Non-pigmented ciliary epithelial cell (primary cell): ENCODE data around the gene SPPL3.

ENCODE experiments used
- DNase-seq: peaks from one replicate; pipeline ENCODE4 v3.0.0-alpha.2; 2010; ENCODE audit warnings: low read depth

The SPPL3 gene

GRCh38 chr12:120874547-120875245 is 29.5 kb downstream of the SPPL3 start:
- DNase-seq, result no peak

- no peak for DNase-seq
Measured at GRCh38 chr12:120873226-120873625, 30.9 kb downstream of the SPPL3 start.

GRCh38 chr12:120872487-120872886 is 31.7 kb downstream of the SPPL3 start:
- no peak for DNase-seq

- no peak for DNase-seq
Measured at GRCh38 chr12:120870415-120870814, 33.7 kb downstream of the SPPL3 start.

GRCh38 chr12:120869376-120869775 is 34.8 kb downstream of the SPPL3 start:
- DNase-seq, result no peak

GRCh38 chr12:120866108-120866507 is 38.0 kb downstream of the SPPL3 start:
- no peak for DNase-seq

- no peak for DNase-seq
Measured at GRCh38 chr12:120865098-120865497, 39.1 kb downstream of the SPPL3 start.

GRCh38 chr12:120862664-120863063 is 41.5 kb downstream of the SPPL3 start:
- DNase-seq, result no peak

- DNase-seq, result no peak
Measured at GRCh38 chr12:120861074-120861795, 42.9 kb downstream of the SPPL3 start.

- no peak for DNase-seq
Measured at GRCh38 chr12:120858306-120859088, 45.7 kb downstream of the SPPL3 start.

GRCh38 chr12:120856980-120857379 is 47.2 kb downstream of the SPPL3 start:
- DNase-seq, result no peak

GRCh38 chr12:120855823-120856588 is 48.2 kb downstream of the SPPL3 start:
- DNase-seq, result no peak

GRCh38 chr12:120854804-120855203 is 49.4 kb downstream of the SPPL3 start:
- no peak for DNase-seq

- no peak for DNase-seq
Measured at GRCh38 chr12:120853188-120853587, 51.0 kb downstream of the SPPL3 start.

- DNase-seq, result no peak
Measured at GRCh38 chr12:120851944-120852343, 52.2 kb downstream of the SPPL3 start.

GRCh38 chr12:120851444-120851843 is 52.7 kb downstream of the SPPL3 start:
- no peak for DNase-seq

GRCh38 chr12:120849765-120850164 is 54.4 kb downstream of the SPPL3 start:
- peak; percentile 41 for DNase-seq

GRCh38 chr12:120847814-120848213 is 56.3 kb downstream of the SPPL3 start:
- DNase-seq, result no peak

GRCh38 chr12:120847392-120847791 is 56.8 kb downstream of the SPPL3 start:
- no peak for DNase-seq

- no peak for DNase-seq
Measured at GRCh38 chr12:120846721-120847120, 57.4 kb downstream of the SPPL3 start.

GRCh38 chr12:120845696-120846095 is 58.5 kb downstream of the SPPL3 start:
- no peak for DNase-seq
